Measurements from ENCODE around the gene PID1.

GRCh38 chr2:229073935-229074334 is 197.2 kb downstream of the PID1 start:
- TF ChIP-seq CTCF (IDR thresholded peaks at IDR 0.05) (no peak), POLR2A (IDR thresholded peaks at IDR 0.05) (no peak)
